Measurements from ENCODE around the gene CD44.
A peak's percentile ranks its signal among the peaks of the same experiment; 100 is the strongest.
"Not testable (repeated sequence)": the region's sequence is repeated elsewhere in the genome, so short reads cannot be mapped to it uniquely, and the experiment has no call there.

Gene CD44

GRCh38 chr11:35211952-35212351, 73.0 kb downstream of the CD44 start:
- DNase-seq (ENCODE audit: low read depth, low spot score) = no peak

- DNase-seq (ENCODE audit: low read depth, low spot score) = no peak
Observed at GRCh38 chr11:35214226-35214770, 75.3 kb downstream of the CD44 start.

DNA sequence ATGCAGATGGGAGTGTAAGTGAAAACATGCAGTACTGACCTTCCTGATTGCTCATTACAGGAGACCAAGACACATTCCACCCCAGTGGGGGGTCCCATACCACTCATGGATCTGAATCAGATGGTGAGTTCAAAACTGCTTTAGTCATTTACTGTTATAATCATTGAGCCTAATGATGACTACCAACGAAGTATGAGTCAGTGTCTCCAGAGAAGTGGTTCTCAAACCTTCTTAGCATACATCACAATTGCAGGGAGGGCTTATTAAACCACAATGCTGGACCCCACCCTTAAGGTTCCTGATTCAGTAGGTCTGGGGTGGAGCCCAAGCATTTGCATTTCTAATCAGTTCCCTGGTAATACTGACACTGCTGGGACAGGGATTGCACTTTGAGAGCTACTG, 75.8 kb downstream of the CD44 start:
- peak; percentile 12 for DNase-seq (ENCODE audit: low read depth, low spot score)

- DNase-seq (ENCODE audit: low read depth, low spot score) = no peak
Observed at GRCh38 chr11:35215945-35216344, 77.0 kb downstream of the CD44 start.

DNA sequence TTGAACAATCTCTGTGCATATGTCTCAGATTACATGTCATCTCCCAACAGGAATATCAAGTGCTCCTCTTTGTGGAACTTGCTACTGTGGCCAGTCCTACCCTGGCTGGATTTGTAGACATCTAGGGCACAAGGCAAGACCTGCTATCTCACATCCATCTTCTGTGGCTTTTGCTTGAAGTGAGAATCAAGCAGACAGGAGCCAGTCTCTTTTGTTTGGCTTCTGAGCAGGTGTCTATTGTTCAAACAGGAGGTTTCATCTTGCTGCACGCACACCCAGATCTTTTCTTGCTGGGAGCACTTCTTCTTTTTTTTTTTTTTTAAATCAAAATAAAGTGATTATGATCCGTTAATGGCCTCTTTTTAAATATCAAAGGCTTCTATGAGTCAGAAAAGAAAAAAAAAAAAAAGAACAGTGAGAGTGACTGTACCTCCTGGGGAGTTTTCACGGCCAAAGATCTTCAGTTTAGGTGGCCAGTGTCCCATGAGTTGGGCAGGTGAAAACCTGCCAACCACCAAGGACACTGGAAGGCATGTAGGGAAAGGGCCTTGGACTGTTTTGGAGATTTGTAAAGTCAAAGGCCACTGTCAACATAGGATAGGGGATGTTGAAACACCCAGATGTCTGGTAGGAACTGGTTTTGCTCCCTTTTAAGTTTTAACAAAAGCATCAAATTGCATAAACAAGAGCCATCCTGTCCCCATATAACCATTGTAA, 78.1 kb downstream of the CD44 start:
- no peak for DNase-seq (ENCODE audit: low read depth, low spot score)

- DNase-seq (ENCODE audit: low read depth, low spot score) = no peak
Observed at GRCh38 chr11:35218956-35219355, 80.0 kb downstream of the CD44 start.

DNA sequence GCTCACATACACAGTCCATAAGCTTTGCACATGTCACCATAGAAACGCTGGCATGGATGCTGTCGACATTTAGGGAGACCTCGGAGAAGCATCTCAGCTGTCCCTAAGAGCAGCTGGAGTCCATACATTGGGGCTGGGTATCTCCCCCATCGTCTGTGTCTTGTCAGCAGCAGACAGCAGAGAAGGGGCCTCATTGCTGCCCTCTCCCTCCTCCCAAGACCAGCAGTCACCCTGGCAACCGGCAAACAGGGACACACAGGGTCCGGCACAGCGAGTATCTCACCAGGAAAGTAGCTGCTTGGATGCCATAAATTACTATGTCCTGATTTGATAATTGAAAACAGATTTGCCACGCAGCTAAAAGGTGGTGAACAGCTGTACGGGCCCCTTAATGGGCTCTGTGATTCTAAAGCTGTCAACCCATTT, 84.4 kb downstream of the CD44 start:
- no peak for DNase-seq (ENCODE audit: low read depth, low spot score)

DNA sequence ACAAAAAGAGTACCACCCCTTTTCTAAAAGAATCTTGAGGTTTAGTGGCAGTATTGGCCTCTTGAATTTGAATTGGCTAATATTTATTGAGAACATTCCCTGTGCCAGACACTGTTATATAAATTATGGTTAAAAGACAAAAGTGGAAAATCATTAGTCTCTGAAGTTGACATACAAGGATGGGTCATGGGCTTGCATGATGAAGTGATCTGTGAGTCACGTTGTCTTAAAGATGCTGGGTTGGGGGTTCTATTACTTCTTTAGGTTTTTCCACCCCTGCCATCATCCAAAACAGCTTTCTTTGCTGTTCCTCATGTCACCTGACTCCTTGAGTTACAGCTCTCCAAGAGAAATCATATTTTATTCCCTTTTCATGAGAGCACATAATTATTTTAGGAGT, 85.0 kb downstream of the CD44 start:
- DNase-seq (ENCODE audit: low read depth, low spot score) = no peak

- DNase-seq (ENCODE audit: low read depth, low spot score) = no peak
Observed at GRCh38 chr11:35225946-35226520, 87.1 kb downstream of the CD44 start.

GRCh38 chr11:35226756-35227155, 87.8 kb downstream of the CD44 start:
- not testable (repeated sequence) for DNase-seq (ENCODE audit: low read depth, low spot score)

GRCh38 chr11:35227576-35228327, 88.8 kb downstream of the CD44 start:
- DNase-seq (ENCODE audit: low read depth, low spot score) = no peak

- no peak for DNase-seq (ENCODE audit: low read depth, low spot score)
Observed at GRCh38 chr11:35228328-35228725, 89.4 kb downstream of the CD44 start.

- no peak for DNase-seq (ENCODE audit: low read depth, low spot score)
Observed at GRCh38 chr11:35230388-35230787, 91.4 kb downstream of the CD44 start.

GRCh38 chr11:35231076-35231860, 92.3 kb downstream of the CD44 start:
- DNase-seq (ENCODE audit: low read depth, low spot score) = no peak

DNA sequence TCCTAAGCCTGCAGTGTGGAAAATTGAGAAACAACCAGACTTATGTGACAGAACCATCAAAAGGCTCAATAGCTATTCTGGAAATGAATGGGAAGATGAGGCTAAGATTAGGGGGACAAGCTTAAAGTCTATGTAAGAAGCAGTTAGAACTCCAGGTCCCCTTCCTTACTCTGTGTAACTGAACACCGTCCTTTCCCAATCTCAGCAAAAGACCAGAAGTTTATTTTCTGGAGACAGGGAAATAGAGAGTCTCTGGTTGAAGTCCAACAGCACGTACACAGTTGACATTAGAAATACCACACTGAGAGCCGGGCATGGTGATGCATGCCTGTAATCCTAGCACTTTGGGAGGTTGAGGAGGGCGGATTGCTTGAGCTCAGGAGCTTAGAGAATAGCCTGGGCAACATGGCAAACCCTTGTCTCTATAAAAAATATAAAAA, 93.9 kb downstream of the CD44 start:
- no peak for DNase-seq (ENCODE audit: low read depth, low spot score)

GRCh38 chr11:35233518-35233917, 94.5 kb downstream of the CD44 start:
- no peak for DNase-seq (ENCODE audit: low read depth, low spot score)

DNA sequence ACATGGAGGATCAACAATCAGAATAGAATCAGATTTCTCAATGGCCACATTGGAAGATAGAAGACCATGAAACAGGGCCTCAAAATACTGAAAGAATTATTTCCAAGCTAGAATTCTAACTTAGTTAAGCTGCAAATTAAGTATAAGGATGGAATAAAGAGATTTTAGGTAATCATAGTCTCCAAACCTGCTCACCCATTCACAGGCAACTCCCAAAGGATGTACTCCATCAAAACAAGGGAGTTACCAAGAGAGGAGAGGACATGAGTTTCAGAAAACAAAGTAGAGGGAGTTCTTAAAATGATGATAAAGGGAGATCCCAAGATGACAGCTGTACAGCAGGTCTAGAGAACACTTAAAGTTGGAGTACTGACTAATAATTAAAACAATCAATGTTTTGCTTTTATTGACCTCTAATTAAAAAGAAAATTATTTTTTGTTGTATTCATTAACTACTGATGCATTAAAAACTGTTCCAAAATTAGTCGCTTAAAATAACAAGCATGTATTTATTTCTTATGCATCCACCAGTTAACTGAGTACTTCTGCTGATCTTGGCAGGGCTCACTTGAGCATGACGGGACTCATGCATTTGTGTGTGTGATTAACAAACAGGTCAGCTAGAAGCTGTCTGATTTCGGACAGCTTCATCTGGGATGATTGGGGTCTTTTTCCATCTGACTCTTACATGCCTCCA, 95.6 kb downstream of the CD44 start:
- DNase-seq (ENCODE audit: low read depth, low spot score) = no peak

GRCh38 chr11:35235157-35235468, 96.1 kb downstream of the CD44 start:
- DNase-seq (ENCODE audit: low read depth, low spot score) = no peak

GRCh38 chr11:35235498-35235897, 96.5 kb downstream of the CD44 start:
- DNase-seq (ENCODE audit: low read depth, low spot score) = no peak

DNA sequence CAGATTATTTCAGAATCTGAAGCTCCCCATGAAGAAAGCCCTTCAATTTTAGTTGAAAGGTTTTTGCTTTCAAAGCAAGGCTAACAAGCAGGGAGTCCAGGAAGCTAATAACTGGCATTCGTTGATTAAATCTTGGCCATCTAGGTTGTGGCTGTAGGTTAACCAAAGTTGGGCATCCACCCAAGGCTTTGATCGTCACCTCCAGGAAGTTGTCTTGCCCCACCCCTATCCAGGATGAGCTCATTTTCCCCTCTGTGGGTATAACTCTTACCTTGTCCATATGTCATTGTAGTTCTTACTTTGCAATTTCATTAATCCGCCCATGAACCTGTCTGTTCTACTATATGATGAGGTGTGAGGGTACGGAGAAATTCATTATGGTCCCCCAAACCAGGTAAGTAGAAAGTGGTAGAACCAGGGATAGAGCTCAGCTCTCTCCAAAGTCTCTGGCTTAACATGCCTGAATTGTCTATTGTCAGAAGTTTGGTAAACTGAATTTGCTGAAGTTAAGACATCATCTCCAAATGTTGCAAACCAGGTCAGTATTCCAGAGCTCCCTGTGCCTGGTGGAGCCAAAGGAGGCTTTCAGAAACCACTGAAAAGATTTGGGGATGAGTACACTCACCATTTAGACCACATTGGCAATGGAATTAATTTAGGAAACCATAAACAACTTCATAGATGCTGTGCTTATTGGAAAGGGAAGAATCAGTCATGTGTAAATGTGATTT, 97.1 kb downstream of the CD44 start:
- peak; percentile 14 for DNase-seq (ENCODE audit: low read depth, low spot score)

- DNase-seq (ENCODE audit: low read depth, low spot score) = no peak
Observed at GRCh38 chr11:35236667-35237003, 97.7 kb downstream of the CD44 start.
